SK-N-SH (cell line): ENCODE results near the gene SPAAR.

Source experiments
- TF ChIP-seq, protein P1 (sequence below): fragments of 200-600 bp; sonication (generic); IDR thresholded peaks from 2 replicates; pipeline ENCODE4 v1.6.1; 2017; ENCODE audit warnings: antibody characterized with exemption, mild to moderate bottlenecking, moderate library complexity
- TF ChIP-seq, protein P2 (sequence below): IDR thresholded peaks from 2 replicates; pipeline ENCODE4 v1.4.0; 2012; ENCODE audit warnings: low read depth, borderline replicate concordance

DNA sequence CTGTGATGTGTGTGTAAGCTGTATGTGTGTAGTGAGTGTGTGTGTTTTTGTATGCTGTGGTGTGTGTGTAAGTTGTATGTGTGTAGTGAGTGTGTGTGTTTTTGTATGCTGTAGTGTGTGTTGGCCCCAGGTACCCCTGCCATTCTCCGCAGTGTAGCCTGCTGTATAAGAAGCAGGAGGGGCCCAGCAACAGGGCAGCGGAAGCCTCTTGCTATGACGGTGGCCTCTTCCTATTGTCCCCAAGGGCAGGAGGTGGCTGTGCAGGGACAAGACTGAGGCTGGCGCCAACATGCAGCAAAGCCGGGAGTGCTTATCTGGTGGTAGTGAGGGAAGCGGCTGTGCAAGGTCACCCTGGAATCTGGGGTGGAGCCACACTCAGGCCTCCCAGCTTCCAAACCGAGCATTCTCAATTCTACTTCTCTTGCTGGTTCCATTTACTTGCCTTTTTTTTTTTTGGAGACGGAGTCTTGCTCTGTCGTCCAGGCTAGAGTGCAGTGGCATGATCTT, 5.1 kb downstream of the SPAAR start:
- TF ChIP-seq, protein P1, sequence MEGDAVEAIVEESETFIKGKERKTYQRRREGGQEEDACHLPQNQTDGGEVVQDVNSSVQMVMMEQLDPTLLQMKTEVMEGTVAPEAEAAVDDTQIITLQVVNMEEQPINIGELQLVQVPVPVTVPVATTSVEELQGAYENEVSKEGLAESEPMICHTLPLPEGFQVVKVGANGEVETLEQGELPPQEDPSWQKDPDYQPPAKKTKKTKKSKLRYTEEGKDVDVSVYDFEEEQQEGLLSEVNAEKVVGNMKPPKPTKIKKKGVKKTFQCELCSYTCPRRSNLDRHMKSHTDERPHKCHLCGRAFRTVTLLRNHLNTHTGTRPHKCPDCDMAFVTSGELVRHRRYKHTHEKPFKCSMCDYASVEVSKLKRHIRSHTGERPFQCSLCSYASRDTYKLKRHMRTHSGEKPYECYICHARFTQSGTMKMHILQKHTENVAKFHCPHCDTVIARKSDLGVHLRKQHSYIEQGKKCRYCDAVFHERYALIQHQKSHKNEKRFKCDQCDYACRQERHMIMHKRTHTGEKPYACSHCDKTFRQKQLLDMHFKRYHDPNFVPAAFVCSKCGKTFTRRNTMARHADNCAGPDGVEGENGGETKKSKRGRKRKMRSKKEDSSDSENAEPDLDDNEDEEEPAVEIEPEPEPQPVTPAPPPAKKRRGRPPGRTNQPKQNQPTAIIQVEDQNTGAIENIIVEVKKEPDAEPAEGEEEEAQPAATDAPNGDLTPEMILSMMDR = no peak
- TF ChIP-seq, protein P2, sequence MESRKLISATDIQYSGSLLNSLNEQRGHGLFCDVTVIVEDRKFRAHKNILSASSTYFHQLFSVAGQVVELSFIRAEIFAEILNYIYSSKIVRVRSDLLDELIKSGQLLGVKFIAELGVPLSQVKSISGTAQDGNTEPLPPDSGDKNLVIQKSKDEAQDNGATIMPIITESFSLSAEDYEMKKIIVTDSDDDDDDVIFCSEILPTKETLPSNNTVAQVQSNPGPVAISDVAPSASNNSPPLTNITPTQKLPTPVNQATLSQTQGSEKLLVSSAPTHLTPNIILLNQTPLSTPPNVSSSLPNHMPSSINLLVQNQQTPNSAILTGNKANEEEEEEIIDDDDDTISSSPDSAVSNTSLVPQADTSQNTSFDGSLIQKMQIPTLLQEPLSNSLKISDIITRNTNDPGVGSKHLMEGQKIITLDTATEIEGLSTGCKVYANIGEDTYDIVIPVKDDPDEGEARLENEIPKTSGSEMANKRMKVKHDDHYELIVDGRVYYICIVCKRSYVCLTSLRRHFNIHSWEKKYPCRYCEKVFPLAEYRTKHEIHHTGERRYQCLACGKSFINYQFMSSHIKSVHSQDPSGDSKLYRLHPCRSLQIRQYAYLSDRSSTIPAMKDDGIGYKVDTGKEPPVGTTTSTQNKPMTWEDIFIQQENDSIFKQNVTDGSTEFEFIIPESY = no peak
